Measurements from ENCODE around the gene BAZ2A.
"Not testable (repeated sequence)": the region's sequence is repeated elsewhere in the genome, so short reads cannot be mapped to it uniquely, and the experiment has no call there.

BAZ2A gene

DNA sequence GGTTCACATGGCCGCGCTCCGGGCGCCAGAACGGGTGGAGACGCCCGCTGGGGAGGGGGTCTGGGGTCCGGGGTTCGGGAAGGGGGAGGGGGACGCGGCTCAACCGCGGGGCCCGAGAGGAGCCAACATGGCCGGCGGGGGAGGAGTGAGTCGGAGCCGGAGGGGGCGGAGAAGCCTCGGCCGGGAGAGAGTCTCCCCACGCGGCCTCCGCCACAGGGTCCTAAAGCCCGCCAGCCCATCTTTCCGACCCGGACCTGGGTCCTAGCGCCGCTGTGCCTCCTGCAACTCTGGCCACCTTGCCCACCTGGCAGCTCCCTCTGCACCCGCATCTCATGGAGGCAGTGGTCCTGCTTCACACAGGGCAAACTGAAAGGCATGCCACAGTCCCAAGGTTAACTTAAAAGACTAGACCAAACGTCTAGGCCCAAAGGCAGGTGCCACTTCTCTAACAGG lies at the start of gene BAZ2A:
TSS of gene BAZ2A (minus strand) at position 147 of the 453 bp plus-strand sequence. CDS start 12,796 bp downstream, outside the sequence.
- DNase-seq (ENCODE audit: low read depth) = peak; percentile 78

DNA sequence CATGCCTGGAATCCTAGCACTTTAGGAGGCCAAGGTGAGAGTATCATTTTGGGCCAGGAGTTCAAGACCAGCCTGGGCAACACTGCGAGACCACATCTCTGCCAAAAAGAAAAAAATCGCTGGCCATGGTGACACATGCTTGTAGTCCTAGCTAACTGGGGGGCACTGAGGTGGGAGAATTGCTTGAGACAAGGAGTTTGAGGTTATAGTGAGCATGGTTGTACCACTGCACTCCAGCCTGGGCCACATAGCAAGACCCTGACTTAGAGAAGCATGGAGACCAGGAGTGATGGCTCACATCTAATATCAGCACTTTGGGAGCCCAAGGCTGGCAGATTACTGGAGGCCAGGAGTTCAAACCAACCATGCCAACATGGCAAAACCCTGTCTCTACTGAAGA lies 48.7 kb upstream of the BAZ2A start:
- no peak for DNase-seq (ENCODE audit: low read depth)

DNA sequence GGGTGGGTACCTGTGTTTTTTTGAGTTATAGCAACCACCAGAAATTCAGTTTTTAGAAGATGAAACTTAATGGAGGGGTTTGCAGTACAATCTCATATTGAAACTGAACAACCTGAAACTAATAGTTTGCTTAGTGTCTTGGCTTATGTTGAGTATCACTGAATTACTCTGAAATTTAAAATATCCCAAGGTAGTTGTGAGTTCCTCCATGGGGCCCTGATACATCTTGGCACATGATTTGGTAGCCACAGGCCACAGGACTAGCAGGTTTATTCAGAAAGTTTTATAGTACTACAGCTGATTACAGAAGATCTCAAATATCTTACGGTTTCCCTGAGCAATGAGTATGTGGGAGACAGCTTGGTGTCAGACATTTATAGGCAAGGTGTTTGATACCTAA lies 47.6 kb upstream of the BAZ2A start:
- DNase-seq (ENCODE audit: low read depth) = no peak

GRCh38 chr12:56676851-56677580 lies 46.9 kb upstream of the BAZ2A start:
- DNase-seq (ENCODE audit: low read depth) = no peak

DNA sequence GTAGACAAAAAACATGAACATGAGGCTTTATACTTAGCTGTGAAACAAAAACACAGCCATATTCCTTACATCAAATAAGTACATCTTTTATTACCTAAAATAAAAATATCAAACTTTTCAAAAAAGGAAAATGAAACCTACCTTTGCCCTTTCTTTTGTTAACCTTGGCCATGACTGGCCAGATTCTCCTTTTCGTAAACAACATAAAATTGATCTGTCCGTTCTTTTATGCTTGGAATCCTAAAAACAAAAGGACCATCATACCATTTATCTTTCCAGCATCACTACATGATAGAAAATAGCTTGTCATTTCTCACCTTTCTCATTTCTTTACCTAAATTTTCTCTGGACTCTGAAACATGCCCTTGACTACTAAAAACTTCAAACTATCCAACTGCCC lies 41.5 kb upstream of the BAZ2A start:
- DNase-seq (ENCODE audit: low read depth) = no peak

DNA sequence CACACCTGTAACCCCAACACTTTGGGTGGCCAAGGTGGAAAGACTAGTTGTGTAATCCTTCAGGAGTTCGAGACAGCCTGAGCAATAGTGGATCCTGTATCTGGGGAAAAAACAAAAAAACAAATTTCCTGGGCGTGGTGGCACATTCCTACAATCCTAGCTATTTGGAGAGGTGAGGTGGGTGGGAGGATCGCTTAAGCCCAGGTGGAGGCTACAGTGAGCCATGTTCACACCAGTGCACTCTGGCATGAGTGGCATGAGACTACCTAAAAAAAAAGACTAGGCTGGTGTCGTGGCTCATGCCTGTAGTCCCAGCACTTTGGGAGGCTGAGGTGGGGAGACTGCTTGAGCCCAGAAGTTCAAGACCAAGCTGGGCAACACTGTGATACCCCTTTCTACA lies 40.7 kb upstream of the BAZ2A start:
- no peak for DNase-seq (ENCODE audit: low read depth)

DNA sequence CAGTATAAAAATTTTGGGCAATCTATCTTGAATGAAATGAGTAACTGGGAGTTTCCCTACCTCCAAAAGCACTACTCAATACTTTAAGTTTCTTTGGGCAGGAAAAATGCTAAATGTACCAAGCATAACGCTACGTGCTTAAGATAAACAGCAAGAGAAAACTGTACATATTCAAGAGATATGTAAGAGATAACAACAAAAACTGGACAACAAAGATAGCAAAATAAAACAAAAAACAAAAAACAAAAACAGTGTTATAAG lies 38.0 kb upstream of the BAZ2A start:
- DNase-seq (ENCODE audit: low read depth) = no peak

DNA sequence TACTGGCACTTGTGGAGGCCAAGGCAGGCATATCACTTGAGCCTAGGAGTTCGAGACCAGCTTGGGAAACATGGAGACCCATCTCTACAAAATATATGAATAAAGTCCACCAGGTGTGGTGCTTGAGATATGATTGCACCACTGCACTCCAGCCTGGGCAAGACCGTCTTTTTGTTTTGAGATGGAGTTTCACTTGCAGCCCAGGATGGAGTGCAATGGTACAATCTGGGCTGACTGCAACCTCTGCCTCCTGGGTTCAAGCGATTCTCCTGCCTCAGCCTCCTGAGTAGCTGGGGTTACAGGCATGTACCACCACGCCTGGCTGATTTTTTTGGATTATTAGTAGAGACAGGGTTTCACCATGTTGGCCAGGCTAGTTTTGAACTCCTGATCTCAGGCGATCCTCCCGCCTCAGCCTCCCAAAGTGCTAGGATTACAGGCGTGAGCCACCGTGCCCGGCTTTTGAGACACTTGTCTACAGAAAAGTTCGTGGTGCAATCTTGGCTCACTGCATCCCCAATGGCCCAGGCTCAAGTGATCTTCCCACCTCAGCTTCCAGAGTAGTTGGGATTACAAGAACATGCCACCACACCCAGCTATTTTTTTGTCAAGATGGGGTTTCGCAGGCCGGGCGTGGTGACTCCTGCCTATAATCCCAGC lies 32.0 kb upstream of the BAZ2A start:
- DNase-seq (ENCODE audit: low read depth) = no peak

DNA sequence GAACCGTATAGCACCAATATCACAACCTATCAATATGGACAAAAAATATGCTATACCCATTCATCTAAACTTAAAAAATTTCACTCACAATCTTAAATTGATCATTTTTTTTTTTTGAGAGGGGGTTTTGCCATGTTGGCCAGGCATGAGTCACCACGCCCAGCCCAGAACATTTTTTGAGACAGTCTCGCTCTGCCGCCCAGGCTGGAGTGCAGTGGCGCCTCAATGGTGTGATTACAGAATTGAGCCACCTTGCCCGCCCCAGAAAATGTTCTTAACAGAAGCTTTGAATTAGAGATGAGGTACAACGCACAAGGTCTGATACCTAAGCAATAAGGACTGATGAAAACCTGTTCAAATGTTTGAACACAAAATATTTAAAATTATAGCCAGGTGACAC lies 31.4 kb upstream of the BAZ2A start:
- no peak for DNase-seq (ENCODE audit: low read depth)

GRCh38 chr12:56658921-56659320 lies 28.8 kb upstream of the BAZ2A start:
- no peak for DNase-seq (ENCODE audit: low read depth)

GRCh38 chr12:56657416-56658379 lies 27.6 kb upstream of the BAZ2A start:
- no peak for DNase-seq (ENCODE audit: low read depth)

DNA sequence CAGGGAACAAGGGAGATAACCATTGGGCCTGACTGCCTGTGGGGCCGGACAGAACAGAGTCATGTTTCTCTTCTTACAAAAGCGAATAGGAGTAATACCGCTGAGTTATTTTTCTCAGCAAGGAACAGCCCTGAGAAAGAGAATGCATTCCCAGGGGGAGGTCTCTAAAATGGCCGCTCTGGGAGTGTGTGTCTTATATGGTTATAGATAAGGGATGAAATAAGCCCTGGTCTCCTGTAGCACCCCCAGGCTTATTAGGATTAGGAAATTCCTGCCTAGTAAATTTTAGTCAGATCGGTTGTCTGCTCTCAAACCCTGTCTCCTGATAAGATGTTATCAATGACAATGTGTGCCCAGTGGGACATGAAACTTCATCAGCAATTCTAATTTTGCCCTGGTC lies 23.7 kb upstream of the BAZ2A start:
- DNase-seq (ENCODE audit: low read depth) = not testable (repeated sequence)

DNA sequence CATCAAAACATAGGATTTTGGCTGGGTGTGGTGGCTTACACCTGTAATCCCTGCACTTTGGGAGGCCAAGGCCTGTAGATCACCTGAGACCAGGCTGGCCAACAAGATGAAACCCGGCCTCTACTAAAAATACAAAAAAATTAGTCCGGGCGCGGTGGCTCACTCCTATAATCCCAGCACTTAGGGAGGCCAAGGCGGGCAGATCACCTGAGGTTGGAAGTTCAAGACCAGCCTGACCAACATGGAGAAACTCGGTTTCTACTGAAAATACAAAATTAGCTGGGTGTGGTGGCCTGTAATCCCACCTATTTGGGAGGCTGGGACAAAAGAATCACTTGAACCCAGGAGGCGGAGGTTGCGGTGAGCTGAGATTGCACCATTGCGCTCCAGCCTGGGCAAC lies 17.9 kb upstream of the BAZ2A start:
- DNase-seq (ENCODE audit: low read depth) = not testable (repeated sequence)

- peak; percentile 83 for DNase-seq (ENCODE audit: low read depth)
These were observed 15.8 kb upstream of the BAZ2A start, which contains the start of gene ATP5F1B for GRCh38 chr12:56645717-56646446. Gene ATP5F1B, minus strand, starts transcription at chr12:56645984. Its CDS starts 21 bp downstream, at chr12:56645963.

DNA sequence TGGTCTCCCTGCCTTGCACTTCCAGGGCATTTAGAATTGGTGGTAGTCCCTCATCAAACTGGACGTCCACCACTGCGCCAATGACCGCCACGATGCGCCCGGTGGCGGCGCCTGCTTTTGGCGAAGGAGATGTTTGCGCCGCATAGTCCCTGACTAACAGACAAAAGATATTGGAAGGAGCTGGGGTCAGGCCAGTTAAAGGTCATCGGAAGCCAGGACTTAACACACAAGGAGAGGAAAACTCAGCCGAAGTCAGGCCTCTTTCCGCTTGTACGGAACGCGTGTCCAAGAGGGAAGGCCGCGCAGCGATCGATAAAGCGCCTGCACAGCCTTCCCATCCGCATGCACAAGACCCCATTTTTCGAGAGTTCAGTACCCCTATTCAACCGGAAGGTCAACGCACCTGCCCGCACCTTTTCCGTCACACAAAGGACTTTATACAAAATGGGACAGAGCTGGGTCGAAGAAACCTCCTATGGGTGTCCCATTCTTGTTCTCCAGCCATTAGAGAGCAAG lies 15.1 kb upstream of the BAZ2A start:
- DNase-seq (ENCODE audit: low read depth) = no peak

- DNase-seq (ENCODE audit: low read depth) = no peak
These were observed 14.5 kb upstream of the BAZ2A start for GRCh38 chr12:56644654-56645053.

DNA sequence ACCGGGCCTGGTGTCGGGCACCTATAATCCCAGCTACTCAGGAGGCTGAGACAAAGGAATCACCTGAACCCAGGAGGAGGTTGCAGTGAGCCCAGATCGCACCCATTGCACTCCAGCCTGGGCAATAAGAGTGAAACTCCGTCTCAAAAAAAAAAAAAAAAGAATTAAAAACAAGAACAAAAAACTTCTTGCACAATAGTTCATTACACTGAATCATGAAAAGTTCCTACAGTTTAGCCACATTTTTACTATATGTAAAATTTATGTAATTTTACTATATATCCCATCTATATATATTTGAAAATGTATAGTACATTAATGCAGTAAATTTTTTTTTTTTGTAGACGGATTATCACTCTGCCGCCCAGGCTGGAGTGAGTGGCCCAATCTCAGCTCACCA lies 11.1 kb upstream of the BAZ2A start:
- no peak for DNase-seq (ENCODE audit: low read depth)

DNA sequence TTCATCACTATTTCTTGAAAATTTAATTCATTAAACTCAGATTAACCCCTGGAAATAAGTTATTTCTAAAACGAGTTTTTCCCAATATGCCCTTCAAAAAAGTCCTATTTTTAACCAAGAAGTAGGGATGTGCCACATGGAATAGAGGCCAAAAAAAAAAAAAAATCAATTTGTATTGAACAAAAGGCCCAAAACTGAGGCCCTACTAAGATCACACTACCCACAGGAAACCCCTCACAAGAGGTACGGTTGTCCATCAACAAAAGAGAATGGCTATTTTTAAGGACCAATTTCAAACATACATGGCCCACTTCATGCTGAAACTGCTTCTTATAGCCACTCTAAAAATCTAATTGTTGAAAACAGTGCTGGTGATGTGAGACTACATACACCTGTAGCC lies 7.5 kb upstream of the BAZ2A start:
- no peak for DNase-seq (ENCODE audit: low read depth)

- DNase-seq (ENCODE audit: low read depth) = peak; percentile 81
These were observed 6.8 kb upstream of the BAZ2A start for GRCh38 chr12:56636675-56637540.

DNA sequence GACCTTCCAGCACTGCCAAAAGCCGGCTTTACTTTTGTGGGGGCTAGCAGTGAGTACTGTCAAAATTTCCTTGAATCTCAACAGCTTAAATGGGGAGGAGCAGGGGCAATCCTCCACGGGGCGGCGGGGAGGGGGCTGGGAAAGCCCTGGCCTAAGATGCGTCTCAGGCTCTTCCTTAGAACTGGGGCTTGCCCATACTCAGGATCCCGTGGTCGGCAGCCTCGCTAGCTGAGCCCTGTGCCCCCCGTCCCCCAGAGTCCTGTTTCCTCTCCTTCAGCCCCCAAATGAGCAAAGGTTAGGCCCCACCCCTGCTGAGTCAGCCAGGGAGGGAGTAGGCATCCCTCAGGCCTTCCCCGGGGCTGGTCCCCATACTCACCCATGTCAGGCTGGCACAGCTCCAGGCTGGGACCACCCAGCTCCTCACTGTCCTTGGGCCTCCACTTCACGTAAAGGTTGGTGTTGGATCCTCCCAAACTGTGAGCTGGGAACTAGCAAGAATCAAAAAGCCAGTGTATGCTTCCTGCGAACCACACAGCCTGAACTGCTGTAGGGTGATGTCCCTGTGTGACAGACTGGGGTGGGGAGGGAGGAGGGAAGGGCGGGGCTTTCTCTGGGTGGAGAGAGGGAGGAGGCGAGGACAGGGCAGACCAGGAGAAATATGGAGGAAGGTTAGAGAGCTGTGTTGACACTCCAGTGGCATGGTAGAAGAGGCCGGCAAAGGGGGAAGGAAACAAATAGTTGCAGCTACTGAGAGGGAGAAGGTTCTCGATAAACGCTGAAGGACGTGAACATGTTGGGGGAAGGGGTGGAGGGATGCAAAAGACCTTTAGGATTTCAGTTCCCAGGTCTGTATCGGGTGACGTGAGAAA lies 5.9 kb upstream of the BAZ2A start:
- DNase-seq (ENCODE audit: low read depth) = peak; percentile 73

Measured in activated T-helper 9 cell treated with anti-CD3 and anti-CD28 coated beads, Interleukin-2, amount 50 U/mL, for 16 hours (primary cell).